Urinary bladder (tissue), 4 donors: ENCODE measurements around the gene ROPN1. TPM values are rescaled to one million over a fixed set of nuclear protein-coding genes. Genes with fewer than 3 reads are reported as not detected.

Experiments
- DNase-seq: peaks from one replicate; pipeline ENCODE4 v3.0.0-alpha.2; 2015; ENCODE audit errors: extremely low spot score
- H3K27ac ChIP-seq: one replicate; pipeline ENCODE4 v1.5.1; 2013; ENCODE audit warnings: low read depth, mild to moderate bottlenecking, moderate library complexity
- H3K36me3 ChIP-seq: one replicate; pipeline ENCODE4 v1.6.1; 2013; ENCODE audit warnings: mild to moderate bottlenecking, moderate library complexity; ENCODE audit not compliant: insufficient read depth
- H3K4me1 ChIP-seq: one replicate; pipeline ENCODE4 v1.6.1; 2013; ENCODE audit warnings: mild to moderate bottlenecking, moderate library complexity; ENCODE audit not compliant: insufficient read depth
- H3K4me3 ChIP-seq: one replicate; pipeline ENCODE4 v1.5.1; 2013; ENCODE audit warnings: low read depth, low read length
- WGBS: extraction: QIAGEN DNeasy Blood & Tissue Kit; methylation state at CpG from one replicate; pipeline ENCODE4 v1.1.7; 2013; 5-methylcytosine and 5-hydroxymethylcytosine counted together
- polyA plus RNA-seq: library from polyadenylated mRNA; stranded (reverse); fragments of 200-250 nt; gene quantifications from one replicate; pipeline ENCODE4 v1.2.3, GENCODE V29; 2013
- total RNA-seq: library from RNA; depleted of rRNA; stranded (reverse); fragments of >200 nt; gene quantifications from one replicate; pipeline ENCODE4 v1.2.3, GENCODE V29; 2014
- donor health status: healthy with polysubstance abuse.
- donor health status: healthy.

ROPN1 gene
- total and polyA plus RNA-seq, 2 donors, result not detected

DNA sequence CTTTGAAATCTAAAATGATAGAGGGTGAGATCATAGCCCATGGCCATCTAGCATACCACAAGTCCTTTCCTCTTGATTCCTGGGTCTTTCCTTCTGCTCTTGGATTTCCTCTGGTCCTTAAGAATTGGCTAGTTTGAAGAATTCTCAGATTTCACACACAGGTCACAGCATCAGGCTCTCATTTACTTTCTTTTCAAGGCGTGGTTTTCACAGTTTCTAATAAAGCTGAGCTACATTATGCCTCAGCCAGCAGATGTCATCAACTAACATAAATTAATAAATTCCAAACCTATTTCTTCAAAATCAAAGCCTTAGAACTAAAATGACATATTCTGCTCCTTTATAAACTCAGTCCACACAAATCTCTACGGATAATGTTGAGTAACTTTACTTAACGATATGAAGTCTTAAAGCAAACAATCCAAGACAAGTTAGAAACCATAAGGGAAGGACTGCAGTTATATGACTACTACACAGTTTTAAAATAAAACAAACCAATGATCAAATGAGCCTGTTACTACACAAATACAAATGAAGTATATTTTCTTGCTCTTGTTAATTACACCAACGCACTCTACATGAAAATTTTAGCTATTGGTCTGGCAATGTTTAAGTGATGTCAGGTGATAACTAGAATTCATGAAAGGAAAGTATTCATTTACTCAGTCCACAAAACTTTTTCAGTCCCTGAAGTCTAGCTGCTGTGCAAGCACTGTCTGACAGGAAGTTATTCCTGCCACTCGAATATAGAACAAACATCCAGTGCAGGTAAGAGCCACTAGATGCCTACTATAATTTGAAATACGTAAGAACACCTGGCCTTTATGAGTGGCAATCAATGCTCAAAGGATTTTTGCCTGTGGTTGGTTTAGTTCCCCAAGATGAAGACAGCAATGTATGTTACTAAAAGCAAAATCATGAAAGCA lies 40.1 kb downstream of the ROPN1 start:
- H3K4me3 ChIP-seq, result no peak overlapping the region

DNA sequence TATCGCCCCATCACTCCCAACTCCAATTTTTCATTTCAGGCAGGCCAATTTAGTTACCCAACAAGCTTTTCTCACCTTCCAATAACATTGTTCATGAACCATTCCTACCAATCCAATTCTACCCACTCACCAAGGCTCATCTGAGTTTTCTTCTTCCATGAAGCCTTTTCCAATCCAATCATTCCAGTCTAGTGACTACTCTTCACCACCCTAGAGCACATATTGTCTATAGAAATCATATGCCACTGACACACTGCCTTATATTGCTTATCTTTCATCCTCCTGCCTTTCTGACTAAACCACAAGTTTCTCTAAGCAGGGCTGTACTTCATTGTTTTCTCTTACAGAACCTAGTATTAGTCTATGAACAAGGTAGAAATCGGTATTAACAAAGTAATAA lies 42.3 kb downstream of the ROPN1 start:
- Histone ChIP-seq H3K36me3 (peaks cover 5% of the 10 kb centered on the region), H3K27ac (no peak overlapping the region), H3K4me3 (no peak overlapping the region), H3K4me1 (no peaks in the 10 kb centered on the region)
- DNase-seq, result no peak
- 98% methylated on average over 2 of the region's 2 CpGs for WGBS

More for the DNA sequence above, 40.1 kb downstream of the ROPN1 start:
- 85% methylated on average over 6 of the region's 6 CpGs for WGBS
- no peaks in the 10 kb centered on the region for H3K4me1 ChIP-seq
- no peak for DNase-seq
- peaks cover 2% of the 10 kb centered on the region for H3K36me3 ChIP-seq
- no peak overlapping the region for H3K27ac ChIP-seq

DNA sequence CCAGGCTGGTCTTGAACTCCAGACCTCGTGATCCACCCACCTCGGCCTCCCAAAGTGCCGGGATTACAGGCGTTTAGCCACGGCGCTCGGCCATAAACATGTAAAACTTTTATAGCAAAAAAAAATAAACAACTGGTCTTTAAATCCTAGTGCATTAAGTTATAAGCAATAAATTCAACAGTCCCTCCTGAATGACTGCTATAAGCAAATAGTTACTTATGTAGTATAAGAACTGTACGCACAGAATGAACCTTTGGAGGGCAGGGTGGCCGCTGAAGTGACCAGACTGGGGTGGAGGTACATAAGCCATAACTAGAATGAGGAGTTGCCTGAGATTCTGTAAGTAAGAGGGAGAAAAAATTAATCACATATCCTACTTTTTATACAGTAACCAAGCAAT lies 43.5 kb downstream of the ROPN1 start:
- WGBS, result 84% methylated on average over 9 of the region's 9 CpGs
- Histone ChIP-seq H3K36me3 (peaks cover 5% of the 10 kb centered on the region), H3K27ac (no peak overlapping the region), H3K4me1 (no peaks in the 10 kb centered on the region), H3K4me3 (no peak overlapping the region)
- DNase-seq, result no peak

DNA sequence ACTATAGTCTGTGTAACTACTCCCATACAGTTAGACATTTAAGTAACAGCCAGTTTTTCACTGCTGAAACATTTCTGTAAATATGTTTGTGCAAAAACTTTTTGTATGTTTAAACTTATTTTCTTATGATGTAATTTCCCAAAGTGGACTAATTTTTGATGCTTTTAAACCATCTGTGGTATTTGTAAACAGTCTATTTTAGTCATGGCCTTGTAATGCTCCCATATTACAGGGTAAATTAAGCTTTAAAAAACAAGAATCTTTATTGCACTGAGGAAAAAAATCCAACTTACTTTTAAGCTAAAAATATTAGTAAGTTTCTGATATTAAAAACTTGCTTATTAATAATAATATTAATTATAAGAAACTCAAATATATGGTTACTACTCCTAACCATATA lies 44.4 kb downstream of the ROPN1 start:
- no peak for DNase-seq
- peaks cover 5% of the 10 kb centered on the region for H3K36me3 ChIP-seq
- no peak overlapping the region for H3K4me3 ChIP-seq
- H3K27ac ChIP-seq, result no peak overlapping the region
- no peaks in the 10 kb centered on the region for H3K4me1 ChIP-seq

DNA sequence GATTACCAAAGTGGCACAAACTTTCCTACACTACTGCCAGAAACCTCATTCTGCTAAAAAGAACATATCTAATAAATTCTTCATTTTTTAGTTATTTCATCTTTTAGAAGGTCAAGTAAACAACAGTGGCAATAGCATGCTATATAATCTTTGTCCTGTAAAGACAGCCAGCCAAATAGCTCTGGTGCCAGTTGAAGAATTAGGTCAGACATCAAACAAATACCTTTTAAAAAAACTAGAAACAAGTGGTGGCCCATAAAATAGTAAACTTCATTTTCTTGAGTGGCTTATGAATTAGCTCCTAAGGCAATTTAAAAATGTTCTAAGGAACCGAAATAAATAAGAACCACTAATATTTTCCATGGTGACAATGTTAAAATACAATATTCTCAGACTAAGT lies 50.4 kb downstream of the ROPN1 start:
- Histone ChIP-seq H3K27ac (no peak overlapping the region), H3K36me3 (peaks cover under 1% of the 10 kb centered on the region), H3K4me1 (no peaks in the 10 kb centered on the region), H3K4me3 (no peak overlapping the region)
- 94% methylated on average over 1 of the region's 1 CpG for WGBS
- DNase-seq, result no peak

DNA sequence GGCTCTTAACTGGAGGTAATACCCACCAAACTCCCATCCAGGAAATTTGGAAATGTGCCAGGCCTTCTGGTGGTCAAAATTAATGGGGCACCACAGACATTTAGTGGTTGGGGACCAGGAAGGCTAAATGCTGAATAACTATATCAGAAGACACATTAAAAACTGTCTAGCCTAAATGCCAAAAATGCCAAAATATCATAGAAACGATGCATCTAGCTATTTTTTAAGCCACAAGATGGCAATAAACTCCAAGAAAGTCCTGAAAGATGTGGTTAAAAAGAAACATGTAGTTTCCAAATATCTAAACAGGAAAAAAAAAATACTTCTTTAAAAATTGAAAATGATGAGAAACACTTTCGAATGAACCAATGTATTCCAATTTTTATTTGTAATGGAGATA lies 50.8 kb downstream of the ROPN1 start:
- WGBS, result 54% methylated on average over 2 of the region's 2 CpGs
- H3K27ac ChIP-seq, result no peak overlapping the region
- no peaks in the 10 kb centered on the region for H3K4me1 ChIP-seq
- no peak overlapping the region for H3K4me3 ChIP-seq
- no peak for DNase-seq
- no peaks in the 10 kb centered on the region for H3K36me3 ChIP-seq

DNA sequence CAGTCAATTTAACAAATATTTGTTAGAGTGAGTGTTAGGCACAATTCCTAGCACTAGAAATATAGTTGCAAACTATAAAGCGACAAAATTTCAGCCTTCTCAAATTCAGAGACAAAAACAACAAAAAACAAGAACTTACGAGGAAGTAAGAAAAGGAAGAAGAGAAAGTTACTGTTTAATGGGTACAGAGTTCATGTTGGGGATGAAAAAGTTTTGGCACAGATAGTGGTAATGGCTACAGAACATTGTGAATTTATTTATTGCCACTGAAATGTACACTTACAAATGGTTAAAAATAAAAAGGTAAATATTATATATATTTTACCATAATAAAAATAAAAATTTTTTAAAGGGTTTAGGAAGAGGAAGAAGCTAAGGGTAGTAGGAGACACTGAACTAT lies 52.2 kb downstream of the ROPN1 start:
- DNase-seq, result no peak
- 95% methylated on average over 2 of the region's 2 CpGs for WGBS
- Histone ChIP-seq H3K4me3 (no peak overlapping the region), H3K36me3 (no peaks in the 10 kb centered on the region), H3K4me1 (no peaks in the 10 kb centered on the region), H3K27ac (no peak overlapping the region)

DNA sequence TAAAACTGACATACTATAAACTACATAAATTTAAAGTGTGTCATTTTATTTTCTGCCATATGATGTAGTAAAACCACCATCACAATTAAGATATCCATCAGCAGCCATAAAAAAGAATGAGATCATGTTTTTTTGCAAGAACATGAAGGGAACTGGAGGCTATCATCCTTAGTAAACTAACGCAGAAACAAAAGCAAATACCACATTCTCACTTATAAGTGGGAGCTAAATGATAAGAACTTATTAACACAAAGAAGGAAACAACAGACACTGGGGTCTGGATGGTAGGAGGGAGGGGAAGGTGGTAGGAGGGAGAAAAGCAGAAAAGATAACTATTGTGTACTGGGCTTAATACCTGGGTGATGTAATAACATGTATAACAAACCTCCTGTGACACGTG lies 55.5 kb downstream of the ROPN1 start:
- H3K36me3 ChIP-seq, result no peaks in the 10 kb centered on the region
- no peak overlapping the region for H3K27ac ChIP-seq
- DNase-seq, result peak; percentile 17
- H3K4me1 ChIP-seq, result no peaks in the 10 kb centered on the region
- 73% methylated on average over 2 of the region's 2 CpGs for WGBS
- H3K4me3 ChIP-seq, result no peak overlapping the region

DNA sequence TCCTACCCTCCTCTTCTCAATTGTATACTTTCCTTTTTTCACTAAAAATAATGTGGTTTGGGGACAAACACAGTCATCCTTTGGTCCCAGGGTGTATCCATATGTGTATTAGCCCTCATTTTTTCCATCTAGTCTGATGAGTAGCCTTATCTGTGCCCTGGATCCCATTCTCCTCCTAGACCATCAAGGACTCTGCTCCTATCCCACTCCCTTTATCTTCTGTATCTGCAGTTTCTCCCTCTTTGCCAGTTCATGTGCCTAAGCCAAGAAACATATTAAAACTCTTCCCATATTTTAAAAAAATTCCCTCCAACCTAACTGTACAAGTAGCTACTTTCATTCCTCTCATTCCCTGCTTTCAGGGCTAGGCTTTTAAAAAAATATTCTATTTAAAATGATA lies 56.1 kb downstream of the ROPN1 start:
- Histone ChIP-seq H3K4me1 (no peaks in the 10 kb centered on the region), H3K4me3 (no peak overlapping the region), H3K27ac (no peak overlapping the region), H3K36me3 (no peaks in the 10 kb centered on the region)
- DNase-seq, result no peak

DNA sequence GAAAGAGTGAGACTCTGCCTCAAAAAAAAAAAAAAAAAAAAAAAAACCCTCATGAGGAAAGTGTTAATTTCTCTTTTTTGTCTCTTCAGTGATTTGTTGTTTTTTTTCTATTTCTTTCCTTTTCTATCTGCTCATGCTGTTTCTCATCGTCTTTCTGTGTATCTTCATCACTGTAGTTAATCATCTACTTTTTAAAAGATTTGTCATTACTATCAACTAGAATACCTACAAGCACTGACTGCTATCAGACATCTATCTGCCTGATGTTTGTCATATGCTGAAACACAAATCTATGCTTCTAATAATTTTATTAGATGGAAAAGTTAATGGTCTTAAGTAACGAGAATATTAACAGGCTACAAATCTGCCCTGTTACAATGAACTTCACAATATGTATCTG lies 57.7 kb downstream of the ROPN1 start:
- no peak for DNase-seq
- Histone ChIP-seq H3K4me1 (no peaks in the 10 kb centered on the region), H3K27ac (no peak overlapping the region), H3K4me3 (no peak overlapping the region), H3K36me3 (no peaks in the 10 kb centered on the region)
- 82% methylated on average over 2 of the region's 2 CpGs for WGBS

DNA sequence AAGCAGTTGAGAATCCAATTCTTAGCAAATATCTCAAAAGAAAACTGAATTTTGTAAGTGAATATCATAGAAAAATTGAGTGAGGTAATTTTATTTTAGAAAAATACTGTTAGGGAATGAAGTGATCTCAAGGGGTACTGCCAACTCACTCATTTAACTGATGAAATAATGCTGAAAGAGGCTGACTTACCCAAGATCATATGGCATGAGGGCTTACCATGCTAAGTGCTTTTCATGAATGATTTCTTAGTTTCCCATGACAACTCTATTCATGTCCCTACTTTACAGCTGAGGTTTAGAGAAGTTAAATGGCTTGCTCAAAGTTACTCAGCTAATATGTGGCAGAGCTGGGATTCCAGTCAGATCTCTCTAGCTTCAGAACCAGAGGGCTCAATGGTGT lies 61.5 kb downstream of the ROPN1 start:
- DNase-seq, result no peak

DNA sequence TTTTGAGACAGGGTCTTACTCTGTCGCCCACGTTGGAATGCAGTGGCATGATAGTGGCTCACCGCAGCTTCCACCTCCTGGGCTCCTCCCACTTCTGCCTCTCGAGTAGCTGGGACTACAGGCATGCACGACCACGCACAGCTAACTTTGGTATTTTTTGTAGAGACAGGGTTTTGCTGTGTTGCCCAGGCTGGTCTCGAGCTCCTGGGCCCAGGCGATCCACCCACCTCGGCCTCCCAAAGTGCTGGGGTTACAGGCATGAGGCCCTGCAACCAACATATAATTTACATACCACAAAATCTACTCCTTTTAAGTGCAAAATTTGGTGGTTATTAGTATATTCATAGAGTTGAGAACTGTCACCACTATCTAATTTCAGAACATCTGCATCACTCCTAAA lies 62.6 kb downstream of the ROPN1 start:
- no peak overlapping the region for H3K4me3 ChIP-seq
- 96% methylated on average over 9 of the region's 9 CpGs for WGBS
- H3K4me1 ChIP-seq, result no peaks in the 10 kb centered on the region
- H3K36me3 ChIP-seq, result no peaks in the 10 kb centered on the region
- H3K27ac ChIP-seq, result no peak overlapping the region
- no peak for DNase-seq

More for the DNA sequence above, 61.5 kb downstream of the ROPN1 start:
- no peaks in the 10 kb centered on the region for H3K4me1 ChIP-seq
- H3K36me3 ChIP-seq, result no peaks in the 10 kb centered on the region
- H3K27ac ChIP-seq, result no peak overlapping the region
- H3K4me3 ChIP-seq, result no peak overlapping the region

DNA sequence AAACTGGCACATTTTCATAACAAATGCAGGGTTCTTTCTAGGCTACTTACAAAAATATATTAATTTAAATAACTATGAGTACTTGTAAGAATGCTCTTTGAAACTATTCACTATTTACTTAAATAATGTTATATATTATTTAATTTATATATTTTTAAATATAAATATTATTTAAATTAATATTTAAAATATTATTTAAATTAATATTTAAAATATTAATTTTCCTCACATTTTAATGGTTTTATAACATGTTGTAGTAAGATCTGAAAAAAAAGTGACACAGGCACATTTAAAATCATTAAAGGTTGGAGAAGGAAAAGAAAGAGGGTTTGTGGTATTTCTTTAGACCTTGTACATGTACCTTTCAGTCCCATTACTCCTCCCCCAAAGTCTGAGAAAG lies 65.5 kb downstream of the ROPN1 start:
- DNase-seq, result no peak

DNA sequence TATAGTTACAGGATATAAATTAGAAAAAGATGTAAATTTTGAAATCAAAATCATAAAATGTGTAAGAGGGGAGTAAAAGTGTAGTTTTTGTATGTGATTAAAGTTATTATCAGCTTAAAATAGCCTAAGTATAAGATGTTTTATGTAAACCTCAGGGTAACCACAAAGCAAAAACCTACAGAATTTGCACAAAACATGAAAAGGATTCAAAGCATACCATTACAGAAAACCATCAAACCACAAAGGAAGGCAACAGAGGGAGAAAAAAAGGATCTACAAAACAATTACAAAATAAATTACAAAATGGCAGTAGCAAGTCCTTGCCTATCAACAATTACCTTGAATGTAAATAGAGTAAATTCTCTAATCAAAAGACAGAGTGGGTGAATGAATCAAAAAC lies 71.1 kb downstream of the ROPN1 start:
- peaks cover 3% of the 10 kb centered on the region for H3K36me3 ChIP-seq
- DNase-seq, result no peak
- no peaks in the 10 kb centered on the region for H3K4me1 ChIP-seq
- H3K27ac ChIP-seq, result no peak overlapping the region
- no peak overlapping the region for H3K4me3 ChIP-seq

More for the DNA sequence above, 65.5 kb downstream of the ROPN1 start:
- peaks cover 1% of the 10 kb centered on the region for H3K36me3 ChIP-seq
- H3K27ac ChIP-seq, result no peak overlapping the region
- no peak overlapping the region for H3K4me3 ChIP-seq
- no peaks in the 10 kb centered on the region for H3K4me1 ChIP-seq

DNA sequence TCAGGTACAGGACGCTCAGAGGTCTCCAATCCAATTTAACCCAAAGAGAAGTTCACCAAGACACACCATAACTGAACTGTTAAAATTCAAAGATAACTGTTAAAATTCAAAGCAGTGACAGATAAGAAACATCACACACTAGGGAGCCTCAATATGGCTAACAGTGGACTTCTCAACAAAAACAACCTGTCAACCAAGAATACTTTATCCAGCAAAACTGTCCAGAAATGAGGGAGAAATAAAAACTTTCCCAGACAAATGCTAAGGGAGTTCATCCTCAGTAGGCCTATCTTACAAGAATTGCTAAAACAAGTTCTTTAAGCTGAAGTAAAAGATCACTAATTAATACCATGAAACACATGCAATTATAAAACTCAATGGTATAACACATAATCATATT lies 71.5 kb downstream of the ROPN1 start:
- Histone ChIP-seq H3K27ac (no peak overlapping the region), H3K36me3 (peaks cover 3% of the 10 kb centered on the region), H3K4me1 (no peaks in the 10 kb centered on the region), H3K4me3 (no peak overlapping the region)
- DNase-seq, result no peak
- WGBS, result 100% methylated on average over 1 of the region's 1 CpG
